ENCODE results near the gene GPATCH3. TPM values are rescaled to one million over a fixed set of nuclear protein-coding genes. Genes with fewer than 3 reads are reported as not detected.

The GPATCH3 gene, protein sequence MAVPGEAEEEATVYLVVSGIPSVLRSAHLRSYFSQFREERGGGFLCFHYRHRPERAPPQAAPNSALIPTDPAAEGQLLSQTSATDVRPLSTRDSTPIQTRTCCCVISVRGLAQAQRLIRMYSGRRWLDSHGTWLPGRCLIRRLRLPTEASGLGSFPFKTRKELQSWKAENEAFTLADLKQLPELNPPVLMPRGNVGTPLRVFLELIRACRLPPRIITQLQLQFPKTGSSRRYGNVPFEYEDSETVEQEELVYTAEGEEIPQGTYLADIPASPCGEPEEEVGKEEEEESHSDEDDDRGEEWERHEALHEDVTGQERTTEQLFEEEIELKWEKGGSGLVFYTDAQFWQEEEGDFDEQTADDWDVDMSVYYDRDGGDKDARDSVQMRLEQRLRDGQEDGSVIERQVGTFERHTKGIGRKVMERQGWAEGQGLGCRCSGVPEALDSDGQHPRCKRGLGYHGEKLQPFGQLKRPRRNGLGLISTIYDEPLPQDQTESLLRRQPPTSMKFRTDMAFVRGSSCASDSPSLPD
- total RNA-seq, result 1 to 10 TPM; 8.3 to 9.6 TPM

DNA sequence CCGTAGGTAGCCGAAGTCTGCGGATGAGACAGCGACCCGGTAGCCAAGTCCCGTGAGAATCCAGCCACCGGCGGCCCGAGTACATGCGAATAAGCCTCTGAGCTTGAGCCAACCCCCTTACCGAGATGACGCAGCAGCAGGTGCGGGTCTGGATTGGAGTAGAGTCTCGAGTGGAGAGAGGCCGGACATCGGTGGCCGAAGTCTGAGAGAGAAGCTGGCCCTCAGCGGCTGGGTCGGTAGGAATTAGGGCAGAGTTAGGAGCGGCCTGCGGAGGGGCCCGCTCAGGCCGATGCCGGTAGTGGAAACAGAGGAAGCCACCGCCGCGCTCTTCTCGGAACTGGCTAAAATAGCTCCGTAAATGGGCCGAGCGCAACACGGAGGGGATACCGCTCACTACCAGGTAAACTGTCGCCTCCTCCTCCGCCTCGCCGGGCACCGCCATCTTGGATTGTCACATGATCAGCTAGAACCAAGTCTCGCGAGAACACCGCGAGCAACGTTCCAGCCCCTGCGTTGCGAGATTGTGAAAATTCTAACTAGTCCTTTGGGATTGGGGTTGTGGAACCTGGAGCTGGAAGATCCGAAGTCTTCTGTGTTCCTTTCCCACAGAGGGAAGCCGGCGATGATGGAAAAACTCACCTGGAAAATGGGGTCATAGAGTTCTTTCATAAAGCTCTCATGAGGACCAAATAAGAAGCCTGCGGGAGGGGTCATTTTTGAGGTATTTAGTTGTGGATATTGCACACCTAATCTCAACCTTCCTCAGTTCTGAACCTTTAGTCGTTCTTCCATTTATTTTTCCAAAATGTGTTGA is at the start of gene GPATCH3:
GPATCH3 (minus strand) TSS at position 467 of the 814 bp plus-strand sequence; CDS start at position 442, 25 bp downstream.

DNA sequence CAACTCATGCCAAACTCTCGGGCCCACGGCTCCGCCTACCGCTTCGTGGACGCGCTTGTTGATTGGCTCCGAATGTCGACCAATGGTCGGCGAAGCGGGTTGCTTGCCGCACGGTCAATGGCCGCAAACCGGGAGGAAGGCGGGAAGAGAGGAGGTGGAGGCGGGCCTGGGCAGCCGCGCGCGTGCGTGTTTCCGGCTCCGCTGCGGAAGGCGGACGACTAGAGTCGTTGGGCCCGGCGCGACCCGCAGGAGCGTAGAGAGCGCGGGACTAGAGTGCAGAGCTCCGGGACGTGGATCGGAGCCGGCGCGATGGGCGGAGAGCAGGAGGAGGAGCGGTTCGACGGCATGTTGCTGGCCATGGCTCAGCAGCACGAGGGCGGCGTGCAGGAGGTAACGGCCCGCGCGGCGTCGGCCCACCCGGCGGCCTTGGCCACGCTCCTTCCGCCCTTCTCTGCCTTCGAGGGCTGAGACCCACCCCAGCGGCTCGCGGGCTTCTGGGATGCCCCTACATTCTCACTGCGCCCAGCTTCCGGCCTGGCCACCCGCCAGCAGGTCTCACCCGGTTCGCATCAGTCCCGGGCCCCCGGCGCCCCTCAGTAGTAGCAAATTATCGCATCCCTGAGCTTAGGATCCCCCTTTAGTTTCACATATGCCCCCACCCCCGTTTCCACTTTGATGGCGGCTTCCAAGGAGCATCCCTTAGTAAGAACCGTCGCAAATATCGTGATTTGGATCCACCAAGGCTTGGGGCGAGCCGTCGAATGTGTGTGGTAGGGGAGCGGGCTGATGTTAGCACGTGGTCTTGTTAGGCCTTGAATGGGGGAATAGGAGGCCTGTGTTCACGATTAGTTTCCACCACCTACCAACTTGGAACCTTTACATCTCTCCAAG is 21.5 kb upstream of the GPATCH3 start, which contains the start of gene NUDC:
NUDC (plus strand) TSS at position 204 of the 891 bp plus-strand sequence; CDS start at position 310, 106 bp downstream.

DNA sequence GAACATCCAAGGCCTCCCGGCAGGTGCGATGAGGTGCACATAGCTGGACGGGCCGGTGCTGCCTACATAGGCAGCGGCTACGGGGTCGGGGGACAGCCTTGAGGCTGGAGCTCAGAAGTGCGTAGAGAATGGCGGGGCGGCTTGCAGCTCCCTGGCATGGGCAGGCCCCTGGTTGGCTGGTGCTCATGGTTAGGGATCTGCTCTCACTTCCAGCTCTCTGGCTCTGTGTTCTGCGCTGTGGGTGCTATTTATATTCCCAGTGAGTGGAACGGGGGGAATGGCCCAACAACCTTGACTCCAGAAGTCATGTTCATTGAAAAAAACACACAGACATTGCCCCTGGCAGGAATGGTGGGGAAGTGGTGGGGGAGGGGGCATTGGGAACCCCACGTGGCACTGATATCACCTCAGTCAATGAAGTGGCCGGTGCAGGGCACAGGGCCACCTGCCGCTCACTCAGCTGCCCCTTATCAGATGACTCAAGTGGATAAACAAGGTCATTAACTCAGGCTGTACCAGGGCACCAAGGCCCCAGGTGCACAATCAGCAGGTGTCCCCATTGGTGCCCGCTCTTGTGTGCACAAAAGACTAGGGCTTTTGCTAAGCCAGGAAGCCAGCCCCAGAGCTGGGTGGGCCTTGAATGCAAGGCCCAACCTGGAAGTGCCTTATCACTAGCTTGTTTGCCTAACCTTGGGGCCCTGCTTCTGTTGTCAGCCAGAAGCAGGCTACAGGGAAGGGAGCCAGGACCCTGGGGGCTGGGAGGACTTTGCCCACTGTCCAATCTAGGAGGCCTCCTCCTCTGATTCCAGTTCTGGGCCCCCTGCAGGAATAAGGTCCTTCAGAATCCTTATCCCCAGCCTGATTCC is 13.7 kb upstream of the GPATCH3 start, which contains the start of gene NR0B2:
NR0B2 (minus strand) TSS at position 222 of the 866 bp plus-strand sequence; CDS start at position 187, 35 bp downstream.

DNA sequence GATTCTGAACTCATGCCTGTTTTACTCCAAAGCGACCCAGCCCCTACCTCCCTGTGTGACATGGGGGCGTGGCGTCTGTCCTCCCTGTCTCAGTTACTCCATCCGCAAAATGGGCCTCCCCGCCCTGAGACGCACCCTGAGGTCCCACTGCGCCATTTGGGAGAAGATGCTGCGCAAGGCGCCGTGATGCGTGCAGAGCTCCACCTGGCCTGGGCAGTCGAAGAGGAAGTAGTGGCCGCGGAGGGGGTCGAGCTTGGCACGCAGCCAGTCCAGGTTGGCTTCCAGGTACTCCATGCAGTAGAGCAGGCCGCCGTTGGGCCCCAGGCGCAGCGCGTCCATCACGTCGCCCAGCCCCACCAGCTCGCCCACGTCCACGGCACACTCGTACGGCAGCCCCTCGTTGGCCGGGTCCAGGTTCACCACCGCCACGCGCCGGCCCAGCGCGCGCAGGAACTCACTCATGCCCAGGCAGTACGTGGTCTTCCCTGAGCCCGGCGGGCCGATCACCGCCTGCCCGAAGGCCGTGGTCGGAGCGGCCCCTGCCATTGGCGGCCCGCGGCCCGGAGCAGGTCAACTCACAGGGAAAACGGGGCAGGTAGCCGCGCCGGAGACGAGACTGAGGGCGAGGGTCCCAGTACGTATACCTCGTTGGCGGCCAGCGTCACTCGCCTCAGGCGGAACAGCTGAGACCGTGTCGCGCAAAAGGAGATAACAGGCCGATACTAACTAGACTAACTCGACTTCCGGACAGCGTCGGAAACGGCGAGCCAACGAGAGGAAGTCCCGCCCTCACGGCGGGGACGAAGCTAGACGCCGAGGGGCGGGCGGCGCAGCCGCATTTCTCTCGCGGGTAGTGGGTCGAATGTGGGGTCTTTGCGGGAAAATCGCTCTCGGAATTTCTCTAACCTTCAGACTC is 10.5 kb downstream of the GPATCH3 start, which contains the start of gene GPN2:
GPN2 (minus strand) TSS at position 733 of the 916 bp plus-strand sequence; CDS start at position 546, 187 bp downstream.

DNA sequence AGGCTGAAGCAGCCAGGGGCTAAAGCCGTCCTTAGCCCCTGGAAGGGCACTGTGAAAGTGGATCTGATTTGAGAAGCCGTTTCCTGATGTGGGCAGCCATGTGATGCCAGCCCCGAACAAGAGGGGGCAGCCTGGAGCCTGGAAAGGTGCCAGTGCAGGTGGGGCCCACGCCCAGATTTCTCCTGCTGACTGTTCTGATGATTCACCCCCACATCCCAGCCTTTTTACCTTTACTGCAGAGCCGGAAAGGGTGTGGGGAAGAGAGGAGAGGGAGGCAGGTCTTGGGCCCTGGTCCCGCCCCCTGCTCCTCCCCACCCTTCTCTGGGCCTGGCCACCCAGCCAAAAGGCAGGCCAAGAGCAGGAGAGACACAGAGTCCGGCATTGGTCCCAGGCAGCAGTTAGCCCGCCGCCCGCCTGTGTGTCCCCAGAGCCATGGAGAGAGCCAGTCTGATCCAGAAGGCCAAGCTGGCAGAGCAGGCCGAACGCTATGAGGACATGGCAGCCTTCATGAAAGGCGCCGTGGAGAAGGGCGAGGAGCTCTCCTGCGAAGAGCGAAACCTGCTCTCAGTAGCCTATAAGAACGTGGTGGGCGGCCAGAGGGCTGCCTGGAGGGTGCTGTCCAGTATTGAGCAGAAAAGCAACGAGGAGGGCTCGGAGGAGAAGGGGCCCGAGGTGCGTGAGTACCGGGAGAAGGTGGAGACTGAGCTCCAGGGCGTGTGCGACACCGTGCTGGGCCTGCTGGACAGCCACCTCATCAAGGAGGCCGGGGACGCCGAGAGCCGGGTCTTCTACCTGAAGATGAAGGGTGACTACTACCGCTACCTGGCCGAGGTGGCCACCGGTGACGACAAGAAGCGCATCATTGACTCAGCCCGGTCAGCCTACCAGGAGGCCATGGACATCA is 37.2 kb downstream of the GPATCH3 start, which contains the start of gene SFN:
SFN (plus strand) TSS at position 369 of the 904 bp plus-strand sequence; CDS start at position 433, 64 bp downstream.

Other genes with a start within 250 kb of the GPATCH3 start
- gene ARID1A, start 204.5 kb downstream of the GPATCH3 start, total RNA-seq, result 10 to 100 TPM; 26.6 to 27.5 TPM
- gene PIGV, start 112.5 kb downstream of the GPATCH3 start, total RNA-seq, result 10 to 100 TPM; 13.0 to 22.7 TPM
- 10 to 100 TPM in 1 of 2 donors, 1 to 10 TPM in 1; 7.2 to 12.0 TPM for gene ZDHHC18, start 73.8 kb downstream of the GPATCH3 start, total RNA-seq
- not detected for gene SFN, start 37.3 kb downstream of the GPATCH3 start, total RNA-seq
- 10 to 100 TPM in 1 of 2 donors, 1 to 10 TPM in 1; 6.2 to 14.0 TPM for gene GPN2, start 10.2 kb downstream of the GPATCH3 start, total RNA-seq
- gene NR0B2, start 13.5 kb upstream of the GPATCH3 start, total RNA-seq, result not detected
- gene NUDC, start 21.3 kb upstream of the GPATCH3 start, total RNA-seq, result 10 to 100 TPM; 20.6 to 40.3 TPM
- gene KDF1, start 60.0 kb upstream of the GPATCH3 start, total RNA-seq, result not detected
- 1 to 10 TPM; 5.2 to 7.7 TPM for gene TRNP1, start 93.2 kb upstream of the GPATCH3 start, total RNA-seq
- 1 to 10 TPM in 1 of 2 donors, under 1 TPM in 1; 0.34 to 2.3 TPM for gene TENT5B, start 112.4 kb upstream of the GPATCH3 start, total RNA-seq